LNCaP clone FGC (cell line): ENCODE measurements around the gene CPNE9.
A peak's percentile ranks its signal among the peaks of the same experiment; 100 is the strongest.

ENCODE experiments used
- DNase-seq: peaks from one replicate; pipeline ENCODE4 v3.0.0-alpha.2; 2011; ENCODE audit warnings: low read depth
- H3K4me3 ChIP-seq: 2 replicates; pipeline ENCODE4 v1.5.1; 2011; ENCODE audit warnings: mild to moderate bottlenecking, low read depth, low read length, control low read depth
- TF ChIP-seq, protein P1 (sequence below): IDR thresholded peaks from 2 replicates; pipeline ENCODE4 v1.5.1; 2012; ENCODE audit warnings: mild to moderate bottlenecking; ENCODE audit not compliant: control insufficient read depth, insufficient read depth; ENCODE audit errors: extremely low read depth

The CPNE9 gene

DNA sequence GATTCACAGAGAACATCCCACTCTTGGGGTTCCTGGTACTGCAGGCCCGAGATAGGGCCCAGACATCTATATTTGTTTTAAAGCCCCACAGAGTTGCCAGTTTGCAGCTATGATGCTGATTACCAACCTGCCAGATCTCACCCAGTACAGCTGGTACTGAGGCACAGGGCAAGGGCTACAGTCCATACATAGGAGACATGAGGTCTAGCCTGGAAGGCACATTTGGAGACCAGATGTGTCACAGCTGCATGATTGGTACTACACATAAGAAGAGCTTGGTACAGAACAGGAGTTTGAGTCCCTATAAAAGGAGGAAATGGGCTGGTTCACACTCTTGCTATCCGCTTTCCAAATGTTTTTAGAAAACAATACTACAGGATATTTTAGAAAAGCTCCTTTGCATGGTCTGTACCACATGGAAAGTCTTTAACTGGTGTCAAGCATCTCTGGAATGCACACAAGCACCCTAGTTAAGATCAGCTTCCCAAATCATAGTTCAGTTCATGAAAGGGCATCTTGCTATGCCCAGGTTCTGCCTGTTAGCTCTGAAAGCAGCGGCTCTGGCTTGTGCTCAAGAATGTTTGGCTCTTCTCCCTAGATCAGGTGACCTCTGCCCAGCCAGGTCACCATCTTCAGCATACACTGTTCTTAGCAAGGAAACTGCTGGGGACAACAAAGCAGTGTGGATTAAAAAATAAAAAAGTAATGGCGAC is 33.8 kb upstream of the CPNE9 start:
- TF ChIP-seq, protein P1, sequence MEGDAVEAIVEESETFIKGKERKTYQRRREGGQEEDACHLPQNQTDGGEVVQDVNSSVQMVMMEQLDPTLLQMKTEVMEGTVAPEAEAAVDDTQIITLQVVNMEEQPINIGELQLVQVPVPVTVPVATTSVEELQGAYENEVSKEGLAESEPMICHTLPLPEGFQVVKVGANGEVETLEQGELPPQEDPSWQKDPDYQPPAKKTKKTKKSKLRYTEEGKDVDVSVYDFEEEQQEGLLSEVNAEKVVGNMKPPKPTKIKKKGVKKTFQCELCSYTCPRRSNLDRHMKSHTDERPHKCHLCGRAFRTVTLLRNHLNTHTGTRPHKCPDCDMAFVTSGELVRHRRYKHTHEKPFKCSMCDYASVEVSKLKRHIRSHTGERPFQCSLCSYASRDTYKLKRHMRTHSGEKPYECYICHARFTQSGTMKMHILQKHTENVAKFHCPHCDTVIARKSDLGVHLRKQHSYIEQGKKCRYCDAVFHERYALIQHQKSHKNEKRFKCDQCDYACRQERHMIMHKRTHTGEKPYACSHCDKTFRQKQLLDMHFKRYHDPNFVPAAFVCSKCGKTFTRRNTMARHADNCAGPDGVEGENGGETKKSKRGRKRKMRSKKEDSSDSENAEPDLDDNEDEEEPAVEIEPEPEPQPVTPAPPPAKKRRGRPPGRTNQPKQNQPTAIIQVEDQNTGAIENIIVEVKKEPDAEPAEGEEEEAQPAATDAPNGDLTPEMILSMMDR = no peak
- peak; percentile 79 for DNase-seq
- H3K4me3 ChIP-seq = no peak overlapping the region

DNA sequence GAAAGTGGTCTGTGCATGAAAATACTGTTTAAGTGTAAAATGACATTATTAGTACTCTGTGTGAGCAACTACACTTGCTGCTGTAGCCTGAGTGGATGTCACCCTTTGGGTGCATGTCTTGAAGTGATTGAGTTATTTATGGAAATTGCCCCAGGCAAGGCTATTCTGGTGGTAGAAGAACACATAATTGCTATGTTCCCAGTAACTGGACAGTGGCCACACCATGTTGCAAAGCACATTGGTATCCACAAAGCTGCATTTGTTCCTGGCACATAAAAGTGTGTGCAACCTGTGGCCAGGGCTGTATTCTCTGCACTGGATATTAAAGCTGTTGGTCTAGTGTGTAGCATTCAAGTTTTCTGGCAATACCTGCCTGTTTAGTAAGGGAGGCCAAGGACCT is 30.6 kb upstream of the CPNE9 start:
- TF ChIP-seq, protein P1 = no peak
- no peak overlapping the region for H3K4me3 ChIP-seq
- DNase-seq = no peak

DNA sequence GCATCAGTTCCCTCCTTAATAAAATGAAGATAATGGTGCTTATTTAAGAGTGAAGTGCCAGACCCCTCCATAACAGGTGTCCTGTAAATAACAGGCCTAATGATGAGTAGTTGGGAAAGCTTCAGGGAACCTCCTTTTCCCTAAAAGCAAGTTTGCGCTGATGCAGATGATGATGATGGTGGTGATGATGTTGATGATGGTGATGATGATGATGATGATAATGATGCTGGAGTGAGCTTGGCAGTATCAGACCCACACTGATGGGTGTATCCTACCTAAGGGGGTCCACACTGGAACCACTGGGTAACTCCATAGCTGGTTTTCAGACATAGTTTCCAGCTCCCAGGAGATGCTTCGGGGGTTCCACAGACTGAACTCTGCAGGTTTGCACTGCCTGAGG is 29.9 kb upstream of the CPNE9 start:
- DNase-seq = no peak
- TF ChIP-seq, protein P1 = no peak
- no peak overlapping the region for H3K4me3 ChIP-seq

DNA sequence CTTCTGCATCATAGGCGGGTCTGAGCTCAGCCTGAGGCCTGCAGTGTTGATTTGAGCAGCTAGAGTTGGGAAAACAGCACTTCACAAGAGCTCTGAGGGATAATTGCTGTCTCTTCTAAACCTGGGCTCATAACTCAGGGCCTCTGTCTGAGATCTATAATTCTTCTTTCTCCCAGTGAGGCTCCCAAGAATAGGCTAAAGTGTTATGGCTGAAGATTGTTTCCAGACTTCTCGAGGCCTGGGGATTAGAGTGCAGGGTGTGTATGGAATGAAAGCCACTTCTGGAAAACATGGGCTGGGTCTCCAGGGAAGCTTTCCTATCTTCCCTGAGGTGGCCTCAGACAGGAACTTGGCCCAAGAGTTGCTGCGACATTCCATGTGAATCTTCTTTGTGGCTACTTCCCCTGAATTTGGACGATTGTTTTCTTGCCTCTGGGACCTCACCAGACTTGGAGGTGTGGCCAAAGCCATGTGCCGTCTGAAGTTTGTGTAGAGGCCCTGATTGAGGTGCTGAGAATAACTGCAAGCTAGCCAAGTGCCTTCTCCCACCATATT is 27.8 kb upstream of the CPNE9 start:
- no peak overlapping the region for H3K4me3 ChIP-seq
- DNase-seq = no peak
- TF ChIP-seq, protein P1 = no peak

DNA sequence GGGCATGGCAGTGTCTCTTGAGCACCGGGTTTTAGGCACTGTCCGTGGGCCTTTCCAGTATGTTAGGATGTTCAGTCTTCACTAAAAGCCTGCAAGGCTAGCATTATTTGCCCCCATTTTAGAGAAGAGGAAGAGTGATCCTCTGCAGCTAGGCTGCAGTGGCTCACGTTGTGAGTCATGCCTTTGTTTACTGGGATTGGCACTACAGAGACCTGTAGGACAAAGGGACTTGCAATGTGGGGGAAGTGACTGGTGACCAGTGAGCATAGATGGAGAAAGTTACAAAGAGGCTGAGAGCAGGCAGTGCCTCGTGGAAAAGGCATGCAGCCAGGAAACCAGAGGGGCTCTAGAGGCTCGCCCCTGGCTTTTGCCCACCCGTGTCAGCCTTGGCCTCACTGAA is 26.8 kb upstream of the CPNE9 start:
- H3K4me3 ChIP-seq = no peak overlapping the region
- no peak for DNase-seq
- TF ChIP-seq, protein P1 = no peak

DNA sequence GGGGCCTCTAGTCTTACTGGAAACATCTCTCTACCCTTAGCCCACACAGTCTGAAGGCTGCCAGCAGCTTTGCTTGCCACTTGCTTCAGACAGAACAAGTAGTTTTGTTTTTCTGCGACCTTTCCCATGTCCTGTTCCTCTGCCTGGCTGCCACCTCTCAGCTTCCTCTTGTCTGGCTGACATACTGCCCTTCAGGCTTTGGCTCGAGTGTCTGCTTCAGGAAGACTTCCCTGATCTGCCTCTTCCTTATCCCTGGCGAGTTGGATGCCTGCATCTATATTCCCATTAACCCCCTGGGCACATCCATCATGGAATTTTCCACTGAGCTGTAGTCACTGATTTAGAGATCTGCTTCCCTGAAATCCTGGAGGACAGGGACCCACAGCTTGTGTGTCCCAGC is 25.1 kb upstream of the CPNE9 start:
- TF ChIP-seq, protein P1 = no peak
- no peak for DNase-seq
- H3K4me3 ChIP-seq = no peak overlapping the region
